ENCODE measurements around the gene KRTAP20-4. TPM values are rescaled to one million over a fixed set of nuclear protein-coding genes. Genes with fewer than 3 reads are reported as not detected.

KRTAP20-4 gene
- total RNA-seq (2022; extraction: Qiagen RNA extraction; ENCODE audit: low read depth), result not detected in 5 replicates

DNA sequence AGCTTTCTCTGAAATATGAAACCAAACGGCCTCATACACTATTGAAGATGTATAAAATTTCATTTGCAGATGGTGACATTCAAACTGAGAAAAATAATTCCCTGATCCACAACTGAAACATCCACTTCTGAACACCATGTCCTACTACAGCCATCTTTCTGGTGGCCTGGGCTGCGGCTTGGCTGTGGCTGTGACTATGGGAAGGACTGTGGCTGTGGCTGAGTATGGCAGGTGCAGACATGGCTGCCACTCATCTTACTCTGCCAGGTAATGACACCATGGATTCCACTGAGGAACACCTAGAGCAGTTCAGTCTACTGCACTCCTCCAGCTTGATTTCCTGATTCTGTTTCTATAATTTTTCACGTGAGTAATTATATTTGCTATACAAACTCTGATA is at the start of gene KRTAP20-4:
Gene KRTAP20-4 (plus strand): TSS at position 106 of the 400 bp plus-strand sequence.

DNA sequence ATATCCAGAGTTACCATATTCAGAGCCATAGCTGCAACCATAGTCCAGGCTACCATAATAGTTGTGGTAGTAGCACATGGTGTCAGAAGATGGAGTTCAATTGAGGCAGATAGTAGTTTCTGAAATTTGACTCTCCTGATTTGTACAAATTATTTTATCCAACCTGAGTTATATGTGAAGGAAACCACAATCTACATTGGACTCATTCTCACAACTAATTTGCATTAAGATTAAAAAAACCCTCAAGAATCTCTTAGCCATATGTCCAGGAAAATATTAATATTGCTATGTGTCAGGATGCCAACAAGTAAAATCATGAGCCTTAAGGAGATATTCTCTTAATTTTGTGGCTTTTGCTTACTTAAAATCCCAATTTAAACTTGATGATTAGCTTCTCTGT is 30.1 kb upstream of the KRTAP20-4 start, which contains the start of gene KRTAP22-2:
Gene KRTAP22-2 (minus strand): TSS at position 101 of the 400 bp plus-strand sequence.

DNA sequence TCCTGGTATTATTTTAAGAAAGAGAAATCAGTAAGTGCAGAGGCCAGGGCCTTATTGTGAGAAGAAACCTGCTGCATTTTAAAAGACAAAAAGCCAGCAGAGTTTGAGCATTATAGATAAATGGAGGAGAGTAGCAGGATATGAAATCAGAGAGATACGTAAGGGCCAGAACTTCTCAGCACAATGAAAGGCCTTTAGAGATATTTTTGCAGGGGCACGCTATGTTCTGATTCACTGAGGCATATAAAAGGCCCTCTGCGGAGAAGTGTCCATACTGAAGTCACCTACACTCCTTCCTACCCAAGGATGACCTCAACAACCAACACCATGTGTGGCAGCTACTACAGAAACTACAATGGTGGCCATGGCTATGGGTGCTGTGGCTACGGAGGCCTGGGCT is 28.3 kb upstream of the KRTAP20-4 start, which contains the start of gene KRTAP6-3:
Gene KRTAP6-3 (plus strand): TSS at position 301 of the 400 bp plus-strand sequence. CDS start 6 bp downstream, at position 307.

DNA sequence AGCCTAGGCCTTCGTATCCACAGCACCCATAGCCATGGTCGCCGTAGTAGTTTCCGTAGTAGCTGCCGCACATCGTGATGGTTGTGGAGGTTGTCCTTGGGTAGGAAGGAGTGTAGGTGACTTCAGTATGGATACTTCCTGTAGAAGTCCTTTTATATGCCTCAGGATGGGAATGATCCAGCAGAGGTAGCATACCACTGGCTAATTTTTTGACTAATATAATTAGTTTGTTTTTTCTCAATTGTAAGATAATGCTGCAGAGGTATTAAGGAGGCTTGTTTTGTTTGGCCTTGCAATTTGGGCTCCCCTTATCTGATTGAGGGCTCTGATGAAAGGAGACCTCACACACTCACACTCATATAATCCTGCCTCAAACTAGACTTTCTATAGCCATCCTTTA is 21.6 kb upstream of the KRTAP20-4 start, which contains the start of gene KRTAP6-2:
Gene KRTAP6-2 (minus strand): TSS at position 101 of the 400 bp plus-strand sequence. CDS start 28 bp downstream, at position 73.

DNA sequence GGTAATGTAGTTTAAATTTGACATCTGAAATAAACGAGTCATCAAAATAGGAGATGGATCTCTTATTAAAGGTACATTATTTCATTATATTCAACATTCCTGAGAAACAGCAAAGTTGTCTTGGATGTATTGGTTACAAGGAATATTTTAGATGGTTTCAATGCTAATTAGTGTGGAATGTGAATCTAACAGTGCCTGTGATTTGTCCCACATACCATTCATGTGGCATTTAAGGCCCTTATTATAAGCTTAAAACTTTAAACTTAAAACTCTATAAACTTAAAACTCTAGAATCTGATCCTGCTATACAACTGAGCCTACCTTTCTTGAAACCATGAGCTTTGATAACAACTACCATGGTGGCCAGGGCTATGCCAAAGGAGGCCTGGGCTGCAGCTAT is 19.6 kb upstream of the KRTAP20-4 start, which contains the start of gene KRTAP22-1:
Gene KRTAP22-1 (plus strand): TSS at position 301 of the 400 bp plus-strand sequence.

DNA sequence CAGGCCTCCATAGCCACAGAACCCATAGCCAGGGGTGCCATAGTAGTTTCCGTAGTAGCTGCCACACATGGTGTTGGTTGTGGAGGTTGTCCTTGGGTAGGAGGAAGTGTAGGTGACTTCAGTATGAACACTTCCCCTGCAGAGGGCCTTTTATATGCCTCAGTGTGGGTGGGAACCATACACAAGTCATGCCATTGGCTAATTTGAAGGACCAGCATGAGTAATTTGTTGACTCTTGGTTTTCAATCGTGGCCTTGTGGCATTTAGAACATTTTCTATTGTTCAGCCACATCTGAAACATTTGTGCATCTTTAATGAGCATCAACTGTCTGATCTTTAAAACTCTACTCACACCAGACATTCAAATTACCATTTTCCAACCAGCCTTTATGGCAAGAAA is 6.6 kb upstream of the KRTAP20-4 start, which contains the start of gene KRTAP6-1:
Gene KRTAP6-1 (minus strand): TSS at position 95 of the 400 bp plus-strand sequence. CDS start 26 bp downstream, at position 69.

DNA sequence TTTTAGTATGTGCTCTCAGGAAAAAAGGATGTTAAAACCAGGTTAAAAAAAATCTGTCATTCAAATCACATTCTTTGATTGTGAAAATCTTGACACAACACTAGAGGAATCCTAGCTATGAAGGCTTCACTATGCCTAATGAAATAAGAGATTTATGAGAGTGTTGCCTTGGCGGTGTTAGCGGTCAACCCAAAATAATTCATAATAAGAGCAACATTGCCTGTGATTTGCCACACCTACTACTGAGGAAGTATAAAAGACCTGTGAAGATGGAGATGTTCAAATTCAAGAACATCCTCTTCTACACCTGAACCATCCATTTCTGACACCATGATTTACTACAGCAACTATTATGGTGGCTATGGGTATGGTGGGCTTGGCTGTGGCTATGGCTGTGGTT is 4.3 kb upstream of the KRTAP20-4 start, which contains the start of gene KRTAP20-1:
Gene KRTAP20-1 (plus strand): TSS at position 301 of the 400 bp plus-strand sequence. CDS start 30 bp downstream, at position 331.

DNA sequence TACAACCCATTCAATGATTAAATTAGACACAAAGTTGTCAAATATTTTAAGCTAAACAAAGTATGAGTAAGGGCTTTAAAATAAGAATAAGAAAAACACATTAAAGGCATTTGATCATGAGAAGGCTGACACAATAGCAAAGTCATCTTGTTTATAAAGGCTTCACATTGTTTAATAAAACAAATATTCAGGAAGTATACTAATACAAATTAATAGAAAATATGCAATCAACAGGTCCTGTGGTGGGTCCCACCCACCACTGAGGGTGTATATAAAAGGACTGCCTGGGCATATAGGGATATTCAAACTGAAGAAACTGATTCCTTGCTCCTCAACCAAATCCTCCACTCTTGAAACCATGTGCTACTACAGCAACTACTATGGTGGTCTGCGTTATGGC is 14.5 kb downstream of the KRTAP20-4 start, which contains the start of gene KRTAP20-2:
Gene KRTAP20-2 (plus strand): TSS at position 301 of the 400 bp plus-strand sequence. CDS start 58 bp downstream, at position 359.

DNA sequence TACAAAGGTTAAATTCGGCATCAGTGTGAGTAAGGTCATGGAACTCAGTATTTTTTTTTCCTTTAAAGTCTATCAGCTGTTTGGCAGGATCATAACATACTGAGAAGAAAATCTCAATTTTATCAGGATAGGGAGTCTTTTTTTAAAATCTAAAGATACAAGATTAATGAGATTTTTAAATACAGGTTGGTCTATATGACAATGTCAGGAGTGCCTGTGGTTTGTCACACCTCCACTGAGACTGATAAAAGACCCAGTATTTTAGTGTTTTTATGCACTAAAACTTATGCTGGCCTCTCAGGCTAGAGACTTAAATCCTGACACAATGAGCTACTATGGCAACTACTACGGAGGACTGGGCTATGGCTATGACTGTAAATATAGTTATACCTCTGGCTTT is 22.1 kb downstream of the KRTAP20-4 start, which contains the start of gene KRTAP20-3:
Gene KRTAP20-3 (plus strand): TSS at position 301 of the 400 bp plus-strand sequence.

Other genes starting within 250 kb of the KRTAP20-4 start
- gene KRTAP13-2, start 248.4 kb upstream of the KRTAP20-4 start, total RNA-seq (2022; extraction: Qiagen RNA extraction; ENCODE audit: low read depth), result not detected in 5 replicates
- gene KRTAP13-1, start 224.6 kb upstream of the KRTAP20-4 start, total RNA-seq (2022; extraction: Qiagen RNA extraction; ENCODE audit: low read depth), result not detected in 5 replicates
- not detected in 5 replicates for gene KRTAP13-3, start 194.7 kb upstream of the KRTAP20-4 start, total RNA-seq (2022; extraction: Qiagen RNA extraction; ENCODE audit: low read depth)
- gene KRTAP13-4, start 190.4 kb upstream of the KRTAP20-4 start, total RNA-seq (2022; extraction: Qiagen RNA extraction; ENCODE audit: low read depth), result not detected in 5 replicates
- not detected in 5 replicates for gene KRTAP15-1, start 180.4 kb upstream of the KRTAP20-4 start, total RNA-seq (2022; extraction: Qiagen RNA extraction; ENCODE audit: low read depth)
- gene KRTAP19-1, start 140.3 kb upstream of the KRTAP20-4 start, total RNA-seq (2022; extraction: Qiagen RNA extraction; ENCODE audit: low read depth), result not detected in 5 replicates
- not detected in 5 replicates for gene KRTAP19-2, start 133.2 kb upstream of the KRTAP20-4 start, total RNA-seq (2022; extraction: Qiagen RNA extraction; ENCODE audit: low read depth)
- not detected in 5 replicates for gene KRTAP19-3, start 128.6 kb upstream of the KRTAP20-4 start, total RNA-seq (2022; extraction: Qiagen RNA extraction; ENCODE audit: low read depth)
- not detected in 5 replicates for gene KRTAP19-4, start 123.5 kb upstream of the KRTAP20-4 start, total RNA-seq (2022; extraction: Qiagen RNA extraction; ENCODE audit: low read depth)
- gene KRTAP19-5, start 118.5 kb upstream of the KRTAP20-4 start, total RNA-seq (2022; extraction: Qiagen RNA extraction; ENCODE audit: low read depth), result not detected in 5 replicates
- gene KRTAP19-6, start 78.8 kb upstream of the KRTAP20-4 start, total RNA-seq (2022; extraction: Qiagen RNA extraction; ENCODE audit: low read depth), result not detected in 5 replicates
- gene KRTAP19-7, start 59.3 kb upstream of the KRTAP20-4 start, total RNA-seq (2022; extraction: Qiagen RNA extraction; ENCODE audit: low read depth), result not detected in 5 replicates
- not detected in 5 replicates for gene KRTAP22-2, start 30.2 kb upstream of the KRTAP20-4 start, total RNA-seq (2022; extraction: Qiagen RNA extraction; ENCODE audit: low read depth)
- gene KRTAP6-3, start 28.2 kb upstream of the KRTAP20-4 start, total RNA-seq (2022; extraction: Qiagen RNA extraction; ENCODE audit: low read depth), result not detected in 5 replicates
- not detected in 5 replicates for gene KRTAP6-2, start 21.7 kb upstream of the KRTAP20-4 start, total RNA-seq (2022; extraction: Qiagen RNA extraction; ENCODE audit: low read depth)
- gene KRTAP22-1, start 19.5 kb upstream of the KRTAP20-4 start, total RNA-seq (2022; extraction: Qiagen RNA extraction; ENCODE audit: low read depth), result not detected in 5 replicates
- gene KRTAP6-1, start 6.7 kb upstream of the KRTAP20-4 start, total RNA-seq (2022; extraction: Qiagen RNA extraction; ENCODE audit: low read depth), result not detected in 5 replicates
- gene KRTAP20-1, start 4.2 kb upstream of the KRTAP20-4 start, total RNA-seq (2022; extraction: Qiagen RNA extraction; ENCODE audit: low read depth), result not detected in 5 replicates
- not detected in 5 replicates for gene KRTAP20-2, start 14.6 kb downstream of the KRTAP20-4 start, total RNA-seq (2022; extraction: Qiagen RNA extraction; ENCODE audit: low read depth)
- not detected in 5 replicates for gene KRTAP20-3, start 22.2 kb downstream of the KRTAP20-4 start, total RNA-seq (2022; extraction: Qiagen RNA extraction; ENCODE audit: low read depth)
- not detected in 5 replicates for gene KRTAP21-3, start 98.2 kb downstream of the KRTAP20-4 start, total RNA-seq (2022; extraction: Qiagen RNA extraction; ENCODE audit: low read depth)
- gene KRTAP21-2, start 126.6 kb downstream of the KRTAP20-4 start, total RNA-seq (2022; extraction: Qiagen RNA extraction; ENCODE audit: low read depth), result not detected in 5 replicates
- not detected in 5 replicates for gene KRTAP21-1, start 134.8 kb downstream of the KRTAP20-4 start, total RNA-seq (2022; extraction: Qiagen RNA extraction; ENCODE audit: low read depth)
- gene KRTAP8-1, start 192.6 kb downstream of the KRTAP20-4 start, total RNA-seq (2022; extraction: Qiagen RNA extraction; ENCODE audit: low read depth), result not detected in 5 replicates
- gene KRTAP7-1, start 209.1 kb downstream of the KRTAP20-4 start, total RNA-seq (2022; extraction: Qiagen RNA extraction; ENCODE audit: low read depth), result not detected in 5 replicates

All from A549 treated with DMSO at 1 μM for 4 hours (cell line).